PFSK-1 (cell line): Measurements from ENCODE around the gene NTRK1.

Experiments used
- FOXP2 ChIP-seq: optimal IDR thresholded peaks from 2 replicates; pipeline ENCODE3; 2011; ENCODE audit warnings: borderline replicate concordance, control low read depth, inconsistent platforms; ENCODE audit not compliant: insufficient read depth; ENCODE audit errors: extremely low read length, extremely low read depth
- POLR2AphosphoS5 ChIP-seq: IDR thresholded peaks from 2 replicates; pipeline ENCODE4 v1.6.1; 2012; ENCODE audit warnings: low read depth, mild to moderate bottlenecking, control low read depth, low read length, moderate library complexity
- TAF1 ChIP-seq: IDR thresholded peaks from 2 replicates; pipeline ENCODE4 v1.6.1; 2012; ENCODE audit warnings: low read length, control low read depth, borderline replicate concordance; ENCODE audit not compliant: insufficient read depth
- TF ChIP-seq, protein P1 (sequence below), 2 experiments: IDR thresholded peaks; 2 replicates each; pipeline versions ENCODE4 v1.6.1 to v1.8.0; 2011 to 2012; ENCODE audit warnings: low read depth in 2 of 2, low read length in 2 of 2, control low read depth in 1 of 2, inconsistent platforms in 1 of 2, mild to moderate bottlenecking in 1 of 2, moderate library complexity in 1 of 2; ENCODE audit not compliant: insufficient read depth in 1 of 2

DNA sequence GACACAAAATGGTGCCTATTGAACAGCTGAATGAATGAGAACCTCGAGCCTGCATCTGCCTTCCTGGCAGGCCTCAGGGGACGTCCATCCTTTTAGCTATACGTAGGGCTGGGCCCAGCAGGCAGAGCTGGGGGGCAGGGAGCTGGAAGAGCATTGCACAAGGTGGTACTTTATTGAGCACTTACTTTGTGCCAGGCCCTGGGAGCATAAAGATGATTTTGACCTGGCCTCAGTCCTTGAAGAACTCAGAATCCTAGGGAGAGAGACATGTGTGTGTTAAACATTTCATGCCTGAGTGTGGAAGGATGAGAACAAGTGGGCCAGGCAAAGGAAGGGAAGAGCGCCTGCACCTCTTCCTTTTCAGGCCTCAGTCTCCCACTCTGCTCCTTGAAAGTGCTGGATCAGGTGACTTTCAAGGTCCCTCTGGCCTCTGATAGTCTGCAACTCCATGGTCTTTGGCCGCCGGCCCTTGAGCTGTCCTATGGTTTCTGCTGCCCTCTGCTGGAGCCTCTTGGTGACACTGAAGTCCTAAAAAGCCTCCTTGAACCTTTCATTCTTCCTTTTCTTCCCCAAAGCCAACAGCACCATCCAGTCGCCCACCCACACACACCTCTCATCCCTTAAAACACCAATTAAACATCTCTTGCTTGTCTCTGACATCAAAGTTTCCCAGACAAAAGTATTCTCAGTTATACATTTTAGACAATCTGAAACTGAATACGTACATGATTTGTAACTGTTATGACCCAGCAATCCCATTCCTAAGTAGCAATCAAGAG, 29.3 kb downstream of the NTRK1 start:
- no peak for TF ChIP-seq POLR2AphosphoS5
- TF ChIP-seq FOXP2: no peak
- TF ChIP-seq, protein P1, sequence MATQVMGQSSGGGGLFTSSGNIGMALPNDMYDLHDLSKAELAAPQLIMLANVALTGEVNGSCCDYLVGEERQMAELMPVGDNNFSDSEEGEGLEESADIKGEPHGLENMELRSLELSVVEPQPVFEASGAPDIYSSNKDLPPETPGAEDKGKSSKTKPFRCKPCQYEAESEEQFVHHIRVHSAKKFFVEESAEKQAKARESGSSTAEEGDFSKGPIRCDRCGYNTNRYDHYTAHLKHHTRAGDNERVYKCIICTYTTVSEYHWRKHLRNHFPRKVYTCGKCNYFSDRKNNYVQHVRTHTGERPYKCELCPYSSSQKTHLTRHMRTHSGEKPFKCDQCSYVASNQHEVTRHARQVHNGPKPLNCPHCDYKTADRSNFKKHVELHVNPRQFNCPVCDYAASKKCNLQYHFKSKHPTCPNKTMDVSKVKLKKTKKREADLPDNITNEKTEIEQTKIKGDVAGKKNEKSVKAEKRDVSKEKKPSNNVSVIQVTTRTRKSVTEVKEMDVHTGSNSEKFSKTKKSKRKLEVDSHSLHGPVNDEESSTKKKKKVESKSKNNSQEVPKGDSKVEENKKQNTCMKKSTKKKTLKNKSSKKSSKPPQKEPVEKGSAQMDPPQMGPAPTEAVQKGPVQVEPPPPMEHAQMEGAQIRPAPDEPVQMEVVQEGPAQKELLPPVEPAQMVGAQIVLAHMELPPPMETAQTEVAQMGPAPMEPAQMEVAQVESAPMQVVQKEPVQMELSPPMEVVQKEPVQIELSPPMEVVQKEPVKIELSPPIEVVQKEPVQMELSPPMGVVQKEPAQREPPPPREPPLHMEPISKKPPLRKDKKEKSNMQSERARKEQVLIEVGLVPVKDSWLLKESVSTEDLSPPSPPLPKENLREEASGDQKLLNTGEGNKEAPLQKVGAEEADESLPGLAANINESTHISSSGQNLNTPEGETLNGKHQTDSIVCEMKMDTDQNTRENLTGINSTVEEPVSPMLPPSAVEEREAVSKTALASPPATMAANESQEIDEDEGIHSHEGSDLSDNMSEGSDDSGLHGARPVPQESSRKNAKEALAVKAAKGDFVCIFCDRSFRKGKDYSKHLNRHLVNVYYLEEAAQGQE (IDR thresholded peaks at IDR 0.05; ENCODE audit: insufficient read depth in 1 of 2, low read depth in 2 of 2, low read length in 2 of 2): no peak
- TF ChIP-seq TAF1: no peak
